GM21360 (cell line): ENCODE data around the gene PROSER2.

ENCODE experiments used
- ATAC-seq: cut with Tn5 transposase; IDR thresholded peaks from one replicate; pipeline ENCODE4 v1.9.1; 2021; ENCODE audit warnings: mild to moderate bottlenecking, moderate library complexity; ENCODE audit not compliant: unreplicated experiment

The PROSER2 gene

GRCh38 chr10:11804336-11804735 lies 18.8 kb upstream of the PROSER2 start:
- ATAC-seq, result no peak

GRCh38 chr10:11805792-11806191 lies 17.4 kb upstream of the PROSER2 start:
- ATAC-seq, result no peak

- no peak for ATAC-seq
Measured at GRCh38 chr10:11806706-11807105, 16.4 kb upstream of the PROSER2 start.

DNA sequence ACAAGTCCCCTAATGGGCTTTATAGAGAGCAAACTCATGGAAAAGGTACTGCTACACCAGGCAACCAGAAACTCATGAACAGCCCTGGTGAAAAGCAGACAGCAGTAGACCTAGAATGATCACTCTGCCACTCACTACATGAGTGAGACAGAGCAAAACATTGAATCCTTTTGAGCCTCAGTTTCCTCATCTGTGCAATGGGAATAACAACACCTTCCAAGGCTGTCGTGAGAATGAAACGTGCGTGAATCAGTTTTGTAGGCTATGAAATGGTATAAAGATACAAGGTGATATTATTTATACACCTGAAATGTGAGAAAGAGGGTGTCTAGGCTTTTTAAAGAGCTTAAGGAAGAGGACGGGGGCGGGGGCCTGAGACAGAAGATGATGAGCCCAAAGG lies 14.3 kb upstream of the PROSER2 start:
- no peak for ATAC-seq

GRCh38 chr10:11810313-11810766 lies 12.8 kb upstream of the PROSER2 start:
- ATAC-seq, result no peak

DNA sequence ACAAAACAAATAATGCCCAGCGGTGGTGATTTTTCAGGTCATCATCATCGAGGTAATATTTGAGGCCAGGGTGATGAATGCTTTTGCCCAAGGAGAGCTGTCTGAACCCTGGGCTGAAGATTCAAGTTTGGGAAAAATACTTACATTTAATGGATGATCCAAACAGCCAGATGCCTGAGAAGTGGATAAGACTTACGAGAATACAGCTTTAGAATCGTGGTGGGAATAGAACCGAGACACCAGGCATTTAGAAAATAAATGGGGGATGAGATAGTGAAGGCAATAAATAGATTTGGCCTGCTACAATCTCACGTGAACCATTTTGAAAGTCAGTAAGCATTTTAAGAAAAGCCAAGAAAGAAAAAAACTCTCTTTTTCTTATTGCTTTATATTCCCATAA lies 12.2 kb upstream of the PROSER2 start:
- no peak for ATAC-seq

GRCh38 chr10:11813177-11813576 lies 10.0 kb upstream of the PROSER2 start:
- no peak for ATAC-seq

DNA sequence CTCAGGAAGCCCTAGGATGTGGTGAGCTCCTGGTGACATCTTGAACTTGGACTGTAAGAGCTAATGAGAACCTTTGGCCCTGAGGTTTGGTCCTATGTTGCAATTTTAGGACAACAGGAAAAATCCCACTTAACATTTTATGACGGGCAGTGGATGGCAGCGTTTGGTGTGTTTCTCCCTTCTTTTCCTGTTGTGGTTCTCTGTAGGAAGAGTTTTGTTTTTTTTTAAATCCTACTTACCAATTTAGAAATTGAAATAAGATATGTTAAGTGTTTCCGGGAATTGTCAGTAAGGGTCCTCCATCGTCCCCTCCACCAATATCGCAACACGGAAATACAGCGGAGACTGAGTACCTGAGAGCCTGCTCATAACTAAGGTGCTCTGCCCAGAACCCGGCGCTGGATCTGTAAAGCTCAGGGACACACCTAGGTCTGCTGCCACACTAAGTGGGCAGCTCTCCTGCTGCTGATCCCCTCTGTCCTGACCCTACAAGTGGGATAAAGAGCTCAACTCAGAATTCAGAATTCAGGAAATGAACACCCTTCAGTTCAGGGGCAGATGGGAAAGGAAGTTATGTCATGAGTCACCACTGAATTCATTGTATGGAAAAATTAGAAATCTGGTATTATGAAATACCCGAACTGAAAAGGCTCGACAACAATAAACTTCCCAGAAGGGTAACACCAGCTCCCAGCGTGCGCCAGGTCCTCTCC lies 9.1 kb upstream of the PROSER2 start:
- ATAC-seq, result no peak

- no peak for ATAC-seq
Measured at GRCh38 chr10:11819027-11819426, 4.1 kb upstream of the PROSER2 start.

GRCh38 chr10:11822026-11822756 lies 965 bp upstream of the PROSER2 start:
- ATAC-seq, result no peak

GRCh38 chr10:11822809-11823121 lies 391 bp upstream of the PROSER2 start:
- no peak for ATAC-seq

- ATAC-seq, result no peak
Measured at GRCh38 chr10:11823989-11824346, 812 bp downstream of the PROSER2 start.

DNA sequence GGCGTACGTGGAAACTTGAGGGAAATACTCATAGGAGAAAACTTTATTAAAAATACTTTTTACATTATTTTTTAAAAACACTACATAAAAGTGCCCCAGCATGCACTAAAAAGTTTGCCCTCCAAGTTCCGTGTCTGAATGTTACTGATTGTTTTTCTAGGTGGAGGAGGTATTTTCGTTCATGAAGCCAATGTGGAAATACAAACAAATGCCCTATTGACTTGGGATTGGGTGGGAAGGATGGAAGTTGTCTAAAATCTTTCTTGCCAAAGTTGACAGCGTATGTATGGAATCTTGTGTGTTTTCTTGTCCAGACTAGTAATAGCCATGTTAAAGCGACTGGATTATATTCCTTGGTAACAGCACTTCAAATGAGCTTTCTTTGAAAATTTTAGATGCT lies 1.2 kb downstream of the PROSER2 start:
- no peak for ATAC-seq

GRCh38 chr10:11824825-11825224 lies 1.7 kb downstream of the PROSER2 start:
- ATAC-seq, result no peak

GRCh38 chr10:11825796-11826414 lies 2.7 kb downstream of the PROSER2 start:
- no peak for ATAC-seq

GRCh38 chr10:11827006-11827405 lies 3.9 kb downstream of the PROSER2 start:
- ATAC-seq, result no peak

DNA sequence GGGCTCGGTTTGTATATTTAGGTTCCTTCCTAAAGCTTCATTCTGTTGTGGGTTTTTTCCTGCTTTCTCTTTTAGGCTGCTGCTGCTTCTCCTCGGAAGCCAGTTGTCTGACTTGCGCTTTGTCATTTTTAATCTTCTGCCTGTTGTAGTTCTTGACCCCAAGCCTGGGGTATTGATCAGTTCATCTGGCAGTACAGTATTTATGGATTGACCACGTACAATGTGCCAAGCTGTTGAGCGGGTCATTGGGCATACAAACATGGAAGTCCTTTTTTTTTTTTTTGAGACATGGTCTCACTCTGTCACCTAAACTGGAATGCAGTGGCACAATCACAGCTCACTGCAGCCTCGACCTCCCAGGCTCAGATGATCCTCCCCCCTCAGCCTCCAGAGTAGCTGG lies 4.3 kb downstream of the PROSER2 start:
- no peak for ATAC-seq

DNA sequence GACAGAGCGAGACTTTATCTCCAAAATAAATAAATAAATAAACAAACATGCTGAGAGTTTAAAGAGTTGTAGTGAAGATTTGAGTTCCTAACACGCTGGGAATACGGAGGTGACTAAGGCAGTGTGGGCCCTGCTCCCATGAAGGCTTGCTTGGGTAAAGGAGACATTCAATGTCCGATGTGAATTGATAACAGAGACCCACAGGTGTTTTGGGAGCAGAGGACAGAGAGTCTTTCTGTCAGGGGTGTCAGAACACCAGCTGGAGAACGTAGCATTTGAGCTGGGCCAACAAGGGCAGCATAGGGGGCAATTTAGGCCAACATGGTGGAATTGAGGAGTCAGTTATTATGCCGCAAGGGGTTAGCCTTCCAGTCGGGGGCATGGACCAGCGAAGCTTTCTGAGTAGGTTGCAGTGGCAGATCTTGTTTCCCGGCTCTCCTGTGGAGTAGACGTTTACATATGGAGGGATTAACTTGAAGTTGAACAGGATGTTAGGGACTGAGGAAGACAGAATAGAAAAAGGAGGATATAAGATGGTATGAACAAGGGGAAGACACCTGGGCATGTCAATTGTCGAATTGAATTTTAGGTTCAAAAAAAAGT lies 5.6 kb downstream of the PROSER2 start:
- ATAC-seq, result no peak

GRCh38 chr10:11830836-11831519 lies 7.8 kb downstream of the PROSER2 start:
- no peak for ATAC-seq

DNA sequence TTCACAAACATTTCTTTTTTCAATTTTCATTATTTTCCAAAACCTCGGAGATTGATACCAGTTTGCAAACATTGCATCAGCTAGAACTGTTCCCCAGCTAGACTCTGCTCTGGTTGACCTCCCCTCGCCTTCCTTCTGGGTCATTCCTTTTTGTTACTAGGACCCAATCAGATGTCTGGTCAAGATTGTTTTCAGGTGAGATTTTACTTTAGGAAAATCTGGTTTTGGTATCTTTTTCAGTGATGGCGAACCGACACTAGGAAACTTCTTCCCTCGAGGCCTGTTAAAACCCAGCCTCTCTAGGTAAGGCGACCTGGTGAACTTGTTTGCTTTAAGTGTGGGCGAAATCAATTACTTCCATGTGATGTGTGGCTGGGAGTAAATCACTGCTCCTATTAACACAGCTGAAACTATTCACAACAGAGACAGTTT lies 8.4 kb downstream of the PROSER2 start:
- no peak for ATAC-seq

- no peak for ATAC-seq
Measured at GRCh38 chr10:11832042-11832441, 8.9 kb downstream of the PROSER2 start.
